ENCODE results near the gene AP3S1. TPM values are rescaled to one million over a fixed set of nuclear protein-coding genes. Genes with fewer than 3 reads are reported as not detected.
A peak's percentile ranks its signal among the peaks of the same experiment; 100 is the strongest.

AP3S1 gene
- 10 to 100 TPM; 46.0 to 72.0 (median 46.6) TPM for total RNA-seq

GRCh38 chr5:115841382-115842088 is at the start of gene AP3S1, which contains the start of gene ATG12:
Gene AP3S1 (plus strand): TSS chr5:115841935. CDS start chr5:115842038, 103 bp downstream.
Gene ATG12 (minus strand): TSS chr5:115841565. CDS start chr5:115841552, 13 bp downstream.
- 4 to 9% methylated on average over 30 to 40 of the region's 65 CpGs for WGBS, 2 donors
- Histone ChIP-seq H3K27ac (peak within 1 kb of the TSS; percentile 89 to 97 (median 94)), H3K4me1 (peaks cover 0 to 72% (median 39%) of the 10 kb centered on the region in 4 donors), H3K27me3 (no peaks in the 10 kb centered on the region), H3K36me3 (peaks cover 0 to 8% (median 0%) of the 10 kb centered on the region in 3 donors), H3K4me3 (peak within 1 kb of the TSS; percentile 73 to 97 (median 89)), H3K9me3 (no peaks in the 10 kb centered on the region)
- peak; percentile 42 to 98 for TF ChIP-seq EP300 (IDR thresholded peaks at IDR 0.05)
- peak in 2 of 5 experiments; percentile 12 to 18 for TF ChIP-seq CTCF (IDR thresholded peaks at IDR 0.05)
- peak; percentile 81 for TF ChIP-seq POLR2A (IDR thresholded peaks at IDR 0.05)
- peak; percentile 85 to 89 for DNase-seq (ENCODE audit: low spot score in 2 of 2)

GRCh38 chr5:115795700-115796099 is 46.0 kb upstream of the AP3S1 start:
- Histone ChIP-seq H3K4me3 (no peak overlapping the region), H3K27ac (no peak overlapping the region), H3K4me1 (peaks cover 0 to 7% (median 0%) of the 10 kb centered on the region in 4 donors), H3K9me3 (no peaks in the 10 kb centered on the region), H3K36me3 (no peaks in the 10 kb centered on the region), H3K27me3 (no peaks in the 10 kb centered on the region)
- no peak for DNase-seq (ENCODE audit: low spot score in 2 of 2)
- WGBS, 2 donors: 84 to 92% methylated on average over 1 of the region's 1 CpG
- no peak for TF ChIP-seq POLR2A (IDR thresholded peaks at IDR 0.05)
- no peak for TF ChIP-seq CTCF (IDR thresholded peaks at IDR 0.05)
- TF ChIP-seq EP300 (IDR thresholded peaks at IDR 0.05): no peak

- no peaks in the 10 kb centered on the region for H3K36me3 ChIP-seq
- H3K4me3 ChIP-seq: no peak overlapping the region
- 86 to 91% methylated on average over 3 of the region's 3 CpGs for WGBS, 2 donors
- no peak for DNase-seq (ENCODE audit: low spot score in 2 of 2)
- peaks cover 0 to 7% (median 0%) of the 10 kb centered on the region in 4 donors for H3K4me1 ChIP-seq
- TF ChIP-seq POLR2A (IDR thresholded peaks at IDR 0.05) (no peak), EP300 (IDR thresholded peaks at IDR 0.05) (no peak), CTCF (IDR thresholded peaks at IDR 0.05) (no peak)
- H3K27me3 ChIP-seq: no peaks in the 10 kb centered on the region
- H3K9me3 ChIP-seq: no peaks in the 10 kb centered on the region
- H3K27ac ChIP-seq: no peak overlapping the region
Observed at GRCh38 chr5:115796656-115797055, 45.1 kb upstream of the AP3S1 start.

- Histone ChIP-seq H3K27ac (no peak overlapping the region), H3K27me3 (no peaks in the 10 kb centered on the region), H3K4me3 (no peak overlapping the region), H3K9me3 (no peaks in the 10 kb centered on the region), H3K36me3 (no peaks in the 10 kb centered on the region), H3K4me1 (peaks cover 0 to 7% (median 0%) of the 10 kb centered on the region in 4 donors)
- WGBS, 2 donors: 56 to 59% methylated on average over 2 of the region's 2 CpGs
- DNase-seq (ENCODE audit: low spot score in 2 of 2): peak in 1 of 2 donors; percentile 33
- TF ChIP-seq EP300 (IDR thresholded peaks at IDR 0.05): peak in 1 of 2 donors; percentile 28
- TF ChIP-seq POLR2A (IDR thresholded peaks at IDR 0.05): no peak
Observed at GRCh38 chr5:115798252-115798651, 43.5 kb upstream of the AP3S1 start.

- Histone ChIP-seq H3K36me3 (peaks cover 0 to 5% (median 0%) of the 10 kb centered on the region in 3 donors), H3K27me3 (no peaks in the 10 kb centered on the region), H3K4me1 (peaks cover 0 to 7% (median 0%) of the 10 kb centered on the region in 4 donors), H3K9me3 (no peaks in the 10 kb centered on the region), H3K4me3 (no peak overlapping the region), H3K27ac (no peak overlapping the region)
- TF ChIP-seq POLR2A (IDR thresholded peaks at IDR 0.05) (no peak), EP300 (IDR thresholded peaks at IDR 0.05) (no peak), CTCF (IDR thresholded peaks at IDR 0.05) (no peak)
- DNase-seq (ENCODE audit: low spot score in 2 of 2): no peak
- 78 to 87% methylated on average over 2 of the region's 2 CpGs for WGBS, 2 donors
Observed at GRCh38 chr5:115800108-115800507, 41.6 kb upstream of the AP3S1 start.
